GM20431 (cell line): ENCODE measurements around the gene FEM1A.
"Not testable (repeated sequence)": the region's sequence is repeated elsewhere in the genome, so short reads cannot be mapped to it uniquely, and the experiment has no call there.

Experiments used
- in situ Hi-C: fragments of 300-500 bp; cut with MseI, MboI; formaldehyde crosslinking; loops from one replicate; pipeline ENCODE4 v1.15.0; 2020; ENCODE audit warnings: low sequenced_read_pairs; ENCODE audit not compliant: unreplicated experiment

FEM1A gene

GRCh38 chr19:4844348-4845179, 53.0 kb downstream of the FEM1A start:
- in situ Hi-C loops = no loop called here

DNA sequence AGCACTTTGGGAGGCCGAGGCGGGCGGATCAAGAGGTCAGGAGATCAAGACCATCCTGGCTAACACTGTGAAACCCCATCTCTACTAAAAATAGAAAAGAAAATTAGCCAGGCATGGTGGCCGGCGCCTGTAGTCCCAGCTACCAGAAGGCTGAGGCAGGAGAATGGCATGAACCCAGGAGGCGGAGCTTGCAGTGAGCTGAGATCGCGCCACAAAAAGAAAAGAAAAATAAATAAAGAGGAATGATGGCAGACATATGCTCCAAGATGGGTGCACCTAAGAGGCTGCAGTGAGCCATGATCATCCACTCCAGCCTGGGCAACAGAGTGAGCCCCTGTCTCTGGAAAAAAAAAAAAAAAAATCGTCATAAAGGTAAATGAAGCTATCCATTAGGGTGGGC, 54.4 kb downstream of the FEM1A start:
- in situ Hi-C loops = not testable (repeated sequence)

DNA sequence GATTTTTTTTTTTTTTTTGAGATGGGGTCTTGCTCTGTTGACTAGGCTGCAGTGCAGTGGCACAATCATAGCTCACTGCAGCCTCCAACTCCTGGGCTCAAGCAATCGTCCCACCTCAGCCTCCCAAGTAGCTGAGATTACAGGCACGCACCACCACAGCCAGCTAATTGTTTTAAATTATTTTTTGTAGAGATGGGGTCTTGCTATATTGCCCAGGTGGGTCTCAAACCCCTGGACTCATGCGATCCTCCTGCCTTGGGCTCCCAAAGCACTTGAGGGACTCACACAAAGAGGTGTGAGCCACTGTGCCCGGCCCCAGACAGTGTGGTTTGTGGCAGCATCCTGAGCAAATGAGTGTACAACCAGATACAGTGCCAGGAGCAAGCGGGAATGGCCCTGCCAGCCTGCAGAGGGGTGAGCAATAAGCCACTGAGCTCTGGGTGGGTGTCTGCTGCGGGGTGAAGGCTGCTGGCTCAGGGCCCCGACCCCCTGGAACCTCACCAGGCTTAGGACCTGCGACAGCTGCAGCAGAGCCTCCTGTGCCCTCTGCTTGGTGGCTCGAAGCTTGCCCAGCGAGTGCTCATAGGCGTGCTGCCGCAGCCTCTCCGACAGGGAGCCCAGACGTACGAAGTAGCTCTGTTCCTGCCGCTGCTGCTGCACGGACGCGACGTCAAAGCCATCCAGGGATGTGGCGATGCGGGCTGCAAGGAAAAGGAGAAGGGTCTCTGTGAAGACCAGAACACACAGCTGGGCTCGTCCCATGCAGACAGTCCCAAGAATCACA, 55.8 kb downstream of the FEM1A start:
- in situ Hi-C loops = no loop called here

DNA sequence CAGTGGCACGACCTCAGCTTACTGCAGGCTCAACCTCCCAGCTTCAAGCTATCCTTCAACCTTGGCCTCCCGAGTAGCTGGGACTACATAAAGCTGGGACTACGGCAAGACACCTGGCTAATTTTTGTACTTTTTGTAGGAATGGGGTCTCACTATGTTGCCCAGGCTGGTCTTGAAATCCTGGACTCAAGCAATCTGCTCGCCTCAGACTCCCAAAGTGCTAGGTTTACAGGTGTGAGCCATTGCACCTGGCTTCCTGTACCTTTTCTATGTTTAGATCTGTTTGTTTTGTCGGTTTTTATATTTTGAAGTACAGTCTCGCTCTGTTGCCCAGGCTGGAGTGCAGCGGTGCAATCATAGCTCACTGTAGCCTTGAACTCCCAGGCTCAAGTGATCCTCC, 57.5 kb downstream of the FEM1A start:
- in situ Hi-C loops = no loop called here
